GM12878 (cell line): ENCODE measurements around the gene CHRM1.

ENCODE experiments used
- CBX5 ChIP-seq: sonication (generic); IDR thresholded peaks from 2 replicates; pipeline ENCODE4 v1.6.1; 2016; ENCODE audit warnings: low read depth, moderate library complexity, mild to moderate bottlenecking, inconsistent platforms
- CTCF ChIP-seq, 3 experiments: IDR thresholded peaks in 2 of 3; conservative IDR thresholded peaks in 1 of 3; 2 replicates each; pipeline ENCODE4 v1.5.1; 2011; ENCODE audit warnings: low read depth in 3 of 3, low read length in 3 of 3, mild to moderate bottlenecking in 3 of 3, control low read depth in 2 of 3, moderate library complexity in 2 of 3, inconsistent platforms in 1 of 3, mixed read lengths in 1 of 3; ENCODE audit not compliant: control insufficient read depth in 2 of 3, insufficient read depth in 1 of 3; ENCODE audit errors: extremely low read depth in 1 of 3
- CUX1 ChIP-seq: IDR thresholded peaks from 2 replicates; pipeline ENCODE4 v1.6.1; 2012; ENCODE audit warnings: improper control_type of control experiment, low read depth, low read length; ENCODE audit not compliant: insufficient replicate concordance
- GATAD2B ChIP-seq: fragments of 450-650 bp; conservative IDR thresholded peaks from 2 replicates; pipeline ENCODE4 v1.6.1; 2017; ENCODE audit warnings: low read depth, mild to moderate bottlenecking, moderate library complexity
- POLR2AphosphoS2 ChIP-seq: IDR thresholded peaks from 2 replicates; pipeline ENCODE4 v1.6.1; 2011; ENCODE audit warnings: low read depth, mild to moderate bottlenecking, low read length, improper control_type of control experiment, moderate library complexity
- RAD21 ChIP-seq: IDR thresholded peaks from 2 replicates; pipeline ENCODE4 v1.6.1; 2011; ENCODE audit warnings: mild to moderate bottlenecking, low read depth, low read length, moderate library complexity; ENCODE audit not compliant: insufficient read depth
- SMC3 ChIP-seq: IDR thresholded peaks from 2 replicates; pipeline ENCODE4 v1.6.1; 2011; ENCODE audit warnings: low read length, improper control_type of control experiment, borderline replicate concordance
- SPI1 ChIP-seq: IDR thresholded peaks from 2 replicates; pipeline ENCODE4 v1.6.1; 2011; ENCODE audit warnings: low read depth, mild to moderate bottlenecking, low read length, moderate library complexity, borderline replicate concordance; ENCODE audit not compliant: insufficient read depth
- STAT3 ChIP-seq: IDR thresholded peaks from 2 replicates; pipeline ENCODE4 v1.6.1; 2011; ENCODE audit warnings: low read depth, low read length, improper control_type of control experiment
- TAF1 ChIP-seq: IDR thresholded peaks from 2 replicates; pipeline ENCODE4 v1.6.1; 2011; ENCODE audit warnings: mild to moderate bottlenecking, low read depth, low read length, borderline replicate concordance
- TF ChIP-seq, protein P1 (sequence below): IDR thresholded peaks from 2 replicates; pipeline ENCODE4 v1.6.1; 2012; ENCODE audit warnings: mild to moderate bottlenecking, low read depth, low read length

DNA sequence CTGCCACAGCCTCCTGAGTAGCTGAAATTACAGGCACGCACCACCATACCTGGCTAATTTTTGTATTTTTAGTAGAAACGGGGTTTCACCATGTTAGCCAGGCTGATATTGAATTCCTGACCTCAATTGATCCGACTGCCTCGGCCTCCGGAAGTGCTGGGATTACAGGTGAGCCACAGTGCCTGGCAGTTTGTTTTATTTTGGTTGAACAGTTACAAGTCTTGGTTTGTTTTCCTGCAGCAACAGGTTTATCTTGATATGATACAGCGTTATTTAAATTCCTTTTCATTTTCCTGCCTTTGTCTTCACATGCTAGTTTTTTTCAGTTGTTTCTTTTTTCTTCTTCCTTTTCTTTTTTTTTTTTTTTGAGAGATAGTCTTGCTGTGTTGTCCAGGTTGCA lies 44.5 kb downstream of the CHRM1 start:
- TF ChIP-seq POLR2AphosphoS2, result no peak
- TF ChIP-seq SMC3, result no peak
- no peak for TF ChIP-seq TAF1
- TF ChIP-seq CUX1, result no peak
- no peak for TF ChIP-seq CTCF (IDR thresholded peaks at IDR 0.05 in 2 of 3, conservative IDR thresholded peaks at IDR 0.05 in 1 of 3; ENCODE audit: control insufficient read depth in 2 of 3, extremely low read depth in 1 of 3, insufficient read depth in 1 of 3, low read depth in 3 of 3, low read length in 3 of 3)
- TF ChIP-seq, protein P1, sequence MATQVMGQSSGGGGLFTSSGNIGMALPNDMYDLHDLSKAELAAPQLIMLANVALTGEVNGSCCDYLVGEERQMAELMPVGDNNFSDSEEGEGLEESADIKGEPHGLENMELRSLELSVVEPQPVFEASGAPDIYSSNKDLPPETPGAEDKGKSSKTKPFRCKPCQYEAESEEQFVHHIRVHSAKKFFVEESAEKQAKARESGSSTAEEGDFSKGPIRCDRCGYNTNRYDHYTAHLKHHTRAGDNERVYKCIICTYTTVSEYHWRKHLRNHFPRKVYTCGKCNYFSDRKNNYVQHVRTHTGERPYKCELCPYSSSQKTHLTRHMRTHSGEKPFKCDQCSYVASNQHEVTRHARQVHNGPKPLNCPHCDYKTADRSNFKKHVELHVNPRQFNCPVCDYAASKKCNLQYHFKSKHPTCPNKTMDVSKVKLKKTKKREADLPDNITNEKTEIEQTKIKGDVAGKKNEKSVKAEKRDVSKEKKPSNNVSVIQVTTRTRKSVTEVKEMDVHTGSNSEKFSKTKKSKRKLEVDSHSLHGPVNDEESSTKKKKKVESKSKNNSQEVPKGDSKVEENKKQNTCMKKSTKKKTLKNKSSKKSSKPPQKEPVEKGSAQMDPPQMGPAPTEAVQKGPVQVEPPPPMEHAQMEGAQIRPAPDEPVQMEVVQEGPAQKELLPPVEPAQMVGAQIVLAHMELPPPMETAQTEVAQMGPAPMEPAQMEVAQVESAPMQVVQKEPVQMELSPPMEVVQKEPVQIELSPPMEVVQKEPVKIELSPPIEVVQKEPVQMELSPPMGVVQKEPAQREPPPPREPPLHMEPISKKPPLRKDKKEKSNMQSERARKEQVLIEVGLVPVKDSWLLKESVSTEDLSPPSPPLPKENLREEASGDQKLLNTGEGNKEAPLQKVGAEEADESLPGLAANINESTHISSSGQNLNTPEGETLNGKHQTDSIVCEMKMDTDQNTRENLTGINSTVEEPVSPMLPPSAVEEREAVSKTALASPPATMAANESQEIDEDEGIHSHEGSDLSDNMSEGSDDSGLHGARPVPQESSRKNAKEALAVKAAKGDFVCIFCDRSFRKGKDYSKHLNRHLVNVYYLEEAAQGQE, result no peak
- TF ChIP-seq SPI1, result no peak
- TF ChIP-seq CBX5, result no peak
- no peak for TF ChIP-seq STAT3
- no peak for TF ChIP-seq RAD21
- no peak for TF ChIP-seq GATAD2B
